OCI-LY1 (cell line): ENCODE results near the gene SLC35G3.
"Not testable (repeated sequence)": the region's sequence is repeated elsewhere in the genome, so short reads cannot be mapped to it uniquely, and the experiment has no call there.

Experiments used
- H2AFZ ChIP-seq: fragments of 200-600 bp; sonication (generic), shearing (Covaris generic); 2 replicates; pipeline ENCODE4 v1.6.0; 2014; ENCODE audit warnings: antibody characterized with exemption, mild to moderate bottlenecking, low read length
- H3F3A ChIP-seq: fragments of 200-600 bp; sonication (generic), shearing (Covaris generic); 2 replicates; pipeline ENCODE4 v1.6.0; 2014; ENCODE audit warnings: mild to moderate bottlenecking, antibody characterized with exemption, low read length, moderate library complexity; ENCODE audit not compliant: insufficient read depth
- H3K27ac ChIP-seq: fragments of 200-600 bp; sonication (generic); 2 replicates; pipeline ENCODE4 v1.5.1; 2014; ENCODE audit warnings: low read length, mixed run types, mild to moderate bottlenecking, low read depth; ENCODE audit not compliant: poor library complexity, severe bottlenecking
- H3K27me3 ChIP-seq: fragments of 200-600 bp; sonication (generic); 2 replicates; pipeline ENCODE4 v1.6.0; 2014; ENCODE audit warnings: antibody characterized with exemption, mild to moderate bottlenecking, low read length, moderate library complexity; ENCODE audit not compliant: insufficient read depth
- H3K36me3 ChIP-seq: fragments of 200-600 bp; sonication (generic); 2 replicates; pipeline ENCODE4 v1.6.1; 2014; ENCODE audit warnings: mild to moderate bottlenecking, antibody characterized with exemption, low read length, moderate library complexity, mixed read lengths; ENCODE audit not compliant: insufficient read depth
- H3K4me1 ChIP-seq: fragments of 200-600 bp; sonication (generic); 2 replicates; pipeline ENCODE4 v1.5.1; 2014; ENCODE audit warnings: mild to moderate bottlenecking, low read length, moderate library complexity; ENCODE audit not compliant: insufficient read depth, severe bottlenecking
- H3K4me2 ChIP-seq: fragments of 200-600 bp; sonication (generic), shearing (Covaris generic); 2 replicates; pipeline ENCODE4 v1.6.1; 2014; ENCODE audit warnings: low read length
- H3K4me3 ChIP-seq: fragments of 200-600 bp; sonication (generic); 2 replicates; pipeline ENCODE4 v1.5.1; 2014; ENCODE audit warnings: low read length, low read depth, mild to moderate bottlenecking, mixed read lengths; ENCODE audit not compliant: poor library complexity, severe bottlenecking
- H3K79me2 ChIP-seq: fragments of 200-600 bp; shearing (Covaris generic); 2 replicates; pipeline ENCODE4 v1.6.1; 2016; ENCODE audit warnings: mixed run types, low read length, mixed read lengths; ENCODE audit not compliant: insufficient read depth
- H3K9ac ChIP-seq: fragments of 200-600 bp; sonication (generic), shearing (Covaris generic); 2 replicates; pipeline ENCODE4 v1.6.1; 2014; ENCODE audit warnings: mild to moderate bottlenecking, low read length, mixed read lengths
- H3K9me2 ChIP-seq: fragments of 200-600 bp; sonication (generic), shearing (Covaris generic); 2 replicates; pipeline ENCODE4 v1.6.1; 2014; ENCODE audit warnings: low read depth, mild to moderate bottlenecking, low read length, mixed read lengths
- H3K9me3 ChIP-seq: fragments of 200-600 bp; shearing (Covaris generic); 2 replicates; pipeline ENCODE4 v1.6.1; 2014; ENCODE audit warnings: low read length, mixed read lengths
- H4K20me1 ChIP-seq: fragments of 200-600 bp; sonication (generic), shearing (Covaris generic); 2 replicates; pipeline ENCODE4 v1.6.0; 2016; ENCODE audit warnings: mild to moderate bottlenecking, low read length; ENCODE audit not compliant: insufficient read depth
- CTCF ChIP-seq: fragments of 200-600 bp; sonication (generic), shearing (Covaris generic); IDR thresholded peaks from 2 replicates; pipeline ENCODE4 v1.5.1; 2017; ENCODE audit warnings: mild to moderate bottlenecking, antibody characterized with exemption, low read length, moderate library complexity, mixed read lengths
- EZH2 ChIP-seq: fragments of 200-600 bp; sonication (generic), shearing (Covaris generic); IDR thresholded peaks from 2 replicates; pipeline ENCODE4 v1.8.0; 2017; ENCODE audit warnings: borderline replicate concordance, mixed run types, mild to moderate bottlenecking, antibody characterized with exemption, low read length, moderate library complexity, mixed read lengths

SLC35G3 gene

GRCh38 chr17:35183332-35183731 is 10.9 kb downstream of the SLC35G3 start:
- Histone ChIP-seq H3K27ac (no peak overlapping the region), H3K36me3 (no peaks in the 10 kb centered on the region), H3K79me2 (no peaks in the 10 kb centered on the region), H2AFZ (no peak overlapping the region), H3K9me2 (no peaks in the 10 kb centered on the region), H3K9me3 (no peaks in the 10 kb centered on the region), H3K4me2 (no peak overlapping the region), H3K27me3 (no peaks in the 10 kb centered on the region; the same call in 1 of the 2 replicates), H3F3A (no peaks in the 10 kb centered on the region), H3K4me3 (no peak overlapping the region), H3K4me1 (no peaks in the 10 kb centered on the region), H3K9ac (no peak overlapping the region), H4K20me1 (no peaks in the 10 kb centered on the region)
- TF ChIP-seq CTCF (no peak), EZH2 (no peak)

DNA sequence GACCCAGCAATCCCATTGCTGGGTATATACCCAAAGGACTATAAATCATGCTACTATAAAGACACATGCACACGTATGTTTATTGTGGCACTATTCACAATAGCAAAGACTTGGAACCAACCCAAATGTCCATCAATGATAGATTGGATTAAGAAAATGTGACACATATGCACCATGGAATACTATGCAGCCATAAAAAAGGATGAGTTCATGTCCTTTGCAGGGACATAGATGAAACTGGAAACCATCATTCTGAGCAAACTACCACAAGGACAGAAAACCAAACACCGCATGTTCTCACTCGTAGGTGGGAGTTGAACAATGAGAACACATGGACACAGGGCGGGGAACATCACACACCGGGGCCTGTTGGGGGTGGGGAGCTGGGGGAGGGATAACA is 14.8 kb downstream of the SLC35G3 start:
- not testable (repeated sequence) for H3K9me2 ChIP-seq, H3K27ac ChIP-seq, H3K9ac ChIP-seq, H2AFZ ChIP-seq, H3K4me2 ChIP-seq, H3K79me2 ChIP-seq, H3K4me1 ChIP-seq, H3F3A ChIP-seq, H3K9me3 ChIP-seq, H4K20me1 ChIP-seq, H3K4me3 ChIP-seq, H3K27me3 ChIP-seq, H3K36me3 ChIP-seq

- H3K79me2 ChIP-seq, result no peaks in the 10 kb centered on the region
- no peaks in the 10 kb centered on the region for H3K4me1 ChIP-seq
- no peak overlapping the region for H3K9ac ChIP-seq
- no peak overlapping the region for H3K4me2 ChIP-seq
- H3K36me3 ChIP-seq, result no peaks in the 10 kb centered on the region
- no peak for TF ChIP-seq EZH2
- no peak for TF ChIP-seq CTCF
- no peaks in the 10 kb centered on the region for H3K9me3 ChIP-seq
- H3K9me2 ChIP-seq, result no peaks in the 10 kb centered on the region
- no peaks in the 10 kb centered on the region for H3F3A ChIP-seq
- no peak overlapping the region for H2AFZ ChIP-seq
- no peaks in the 10 kb centered on the region for H4K20me1 ChIP-seq
- H3K4me3 ChIP-seq, result no peak overlapping the region
- no peaks in the 10 kb centered on the region for H3K27me3 ChIP-seq
- no peak overlapping the region for H3K27ac ChIP-seq
Observed at GRCh38 chr17:35176897-35177296, 17.3 kb downstream of the SLC35G3 start.

- Histone ChIP-seq H3K9me2 (no peaks in the 10 kb centered on the region), H2AFZ (no peak overlapping the region), H3K79me2 (no peaks in the 10 kb centered on the region), H3K4me3 (no peak overlapping the region), H3K27me3 (no peaks in the 10 kb centered on the region), H3F3A (no peaks in the 10 kb centered on the region), H3K9me3 (no peaks in the 10 kb centered on the region), H3K9ac (no peak overlapping the region), H3K36me3 (no peaks in the 10 kb centered on the region), H3K4me1 (no peaks in the 10 kb centered on the region), H3K27ac (no peak overlapping the region), H4K20me1 (no peaks in the 10 kb centered on the region), H3K4me2 (no peak overlapping the region)
- TF ChIP-seq CTCF (no peak), EZH2 (no peak)
Observed at GRCh38 chr17:35175638-35176415, 18.4 kb downstream of the SLC35G3 start.
